ENCODE results near the gene PANX3.

Gene PANX3

DNA sequence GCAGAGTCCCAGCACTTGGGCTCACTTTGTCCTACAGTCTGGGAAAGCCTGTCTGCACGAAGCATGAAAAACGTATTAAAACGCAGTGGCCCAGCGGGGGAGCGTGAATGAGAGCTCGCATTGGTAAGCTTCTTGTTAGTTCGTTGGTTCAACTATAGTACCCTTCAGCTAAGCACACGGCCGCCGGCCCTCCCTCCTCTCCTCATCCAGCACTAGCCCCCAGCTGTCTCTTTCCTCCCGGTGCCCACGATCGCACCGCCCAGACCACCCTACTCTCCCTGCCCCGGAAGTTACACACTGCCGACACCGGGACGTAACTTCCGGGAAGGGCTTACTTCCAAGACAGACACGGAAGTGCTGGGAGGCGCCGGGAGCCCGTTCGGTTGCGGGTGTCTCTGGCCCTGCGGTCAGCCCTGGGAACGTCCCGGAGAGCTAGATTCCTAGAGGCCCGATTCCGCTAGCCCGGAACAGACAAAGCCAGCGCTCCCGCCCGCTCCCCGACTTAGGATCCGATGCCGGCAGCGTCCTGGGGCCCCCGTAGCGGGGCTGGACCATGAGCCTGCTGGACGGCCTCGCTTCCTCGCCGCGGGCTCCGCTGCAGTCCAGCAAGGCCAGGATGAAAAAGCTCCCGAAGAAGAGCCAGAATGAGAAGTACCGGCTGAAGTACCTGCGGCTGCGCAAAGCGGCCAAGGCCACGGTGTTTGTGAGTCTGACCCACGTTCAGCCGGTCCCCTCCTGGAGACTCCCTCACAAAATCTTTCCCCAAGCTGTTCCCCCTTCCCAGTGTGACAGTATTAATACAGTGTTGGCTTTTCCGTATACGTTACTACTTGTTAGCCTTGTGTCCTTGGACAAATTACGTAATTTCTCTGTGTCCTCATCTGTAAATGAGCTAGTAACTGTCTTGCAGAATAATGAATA, 11.6 kb downstream of the PANX3 start, which contains the start of gene TBRG1:
Gene TBRG1, plus strand, starts transcription at position 334 of the 921 bp plus-strand sequence. Its CDS starts 220 bp downstream, at position 554.
- peak; percentile 69 for DNase-seq

DNA sequence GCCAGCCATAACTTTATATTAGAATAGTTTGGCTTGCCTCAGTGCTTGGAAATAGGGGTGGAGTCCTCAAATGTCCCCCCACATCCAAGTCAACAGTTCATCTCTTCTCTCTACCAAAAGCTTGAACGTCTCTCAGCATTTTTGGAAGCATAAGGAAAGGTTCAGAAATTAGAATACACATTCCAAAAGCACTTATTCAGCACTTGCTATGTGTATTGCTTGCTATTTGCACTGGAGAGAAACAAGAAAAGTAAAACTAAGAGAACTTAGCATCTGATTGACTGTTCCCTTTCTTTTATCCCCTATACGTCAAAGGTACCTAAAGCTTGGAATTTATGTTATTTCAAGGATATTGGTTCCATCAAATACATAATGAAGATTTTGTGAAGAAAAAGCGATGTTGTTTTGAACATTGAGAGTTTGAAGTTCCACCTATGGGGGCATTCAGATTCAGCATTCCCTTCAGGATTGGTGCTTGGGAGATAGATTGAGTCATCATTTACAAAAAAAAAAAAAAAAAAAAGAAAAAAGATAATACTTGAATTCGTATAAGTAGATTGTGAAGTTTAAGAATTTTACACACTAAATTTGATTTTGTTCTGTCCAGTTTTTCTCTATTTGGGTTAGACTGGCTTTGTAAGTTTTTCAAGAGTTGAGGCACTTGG, 12.8 kb downstream of the PANX3 start:
- DNase-seq: no peak

DNA sequence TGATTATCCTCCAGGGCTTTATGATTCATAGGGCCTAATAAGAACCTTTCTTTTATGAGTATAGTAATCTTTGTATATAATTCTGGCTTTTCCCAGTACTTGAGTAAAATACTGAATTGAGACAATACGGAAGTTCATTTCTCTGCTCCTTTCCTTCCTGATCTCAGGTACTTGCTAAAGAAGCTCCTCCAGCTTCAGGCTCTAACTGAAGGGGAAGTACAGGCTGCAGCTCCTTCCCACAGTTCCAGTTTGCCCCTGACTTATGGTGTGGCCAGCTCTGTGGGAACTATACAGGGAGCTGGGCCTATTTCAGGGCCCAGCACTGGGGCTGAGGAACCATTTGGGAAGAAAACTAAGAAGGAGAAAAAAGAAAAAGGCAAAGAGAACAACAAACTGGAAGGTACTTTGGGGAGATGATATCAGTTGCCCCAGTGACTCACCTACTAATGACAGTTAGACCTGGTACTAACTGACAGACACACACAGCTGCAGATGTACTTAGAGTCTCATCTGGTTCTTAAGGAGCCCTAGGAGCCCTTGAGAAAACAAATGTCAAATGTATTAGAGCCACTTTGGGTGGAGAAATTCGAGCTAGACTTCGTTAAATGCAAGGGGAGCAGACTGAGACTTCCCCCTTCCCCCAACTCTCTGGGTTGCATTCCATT, 14.4 kb downstream of the PANX3 start:
- DNase-seq: no peak

DNA sequence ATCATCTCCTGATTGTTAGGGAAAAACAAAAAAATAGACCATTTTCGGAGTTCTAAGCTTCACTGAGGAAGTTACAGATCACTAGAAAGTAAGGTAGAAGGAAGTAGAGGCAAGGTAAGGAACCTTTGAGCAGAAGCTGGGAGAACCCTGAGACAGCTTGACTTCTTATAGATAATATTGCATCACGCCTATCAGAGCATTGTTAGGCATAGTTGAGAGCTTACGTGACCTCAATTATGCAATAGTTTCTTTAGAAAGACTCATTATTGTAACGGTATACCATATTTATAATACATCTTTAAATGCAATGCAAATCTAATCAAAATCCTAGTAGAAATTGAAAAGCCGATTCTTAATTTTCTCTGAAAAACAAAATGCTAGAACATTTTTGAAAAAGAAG, 16.3 kb downstream of the PANX3 start:
- DNase-seq: no peak

DNA sequence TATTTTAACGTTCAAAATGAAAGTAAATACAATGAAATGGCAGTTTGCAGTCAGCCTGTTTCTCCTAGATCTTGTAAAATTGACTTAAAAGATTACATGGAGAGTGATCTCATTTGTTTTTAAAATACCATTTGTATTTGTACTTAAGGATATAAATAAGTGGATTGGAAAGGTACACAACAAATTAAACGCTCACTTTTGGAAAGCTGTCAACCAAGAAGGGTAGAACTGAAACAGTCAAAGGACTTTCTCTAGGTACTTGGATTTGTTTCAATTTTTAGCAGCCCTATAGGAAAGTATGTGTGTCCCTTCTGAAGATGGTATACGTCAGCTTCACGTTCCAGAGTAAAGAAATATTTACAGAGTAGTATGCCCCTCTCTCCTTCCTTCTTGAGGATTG, 18.7 kb downstream of the PANX3 start:
- DNase-seq: no peak

DNA sequence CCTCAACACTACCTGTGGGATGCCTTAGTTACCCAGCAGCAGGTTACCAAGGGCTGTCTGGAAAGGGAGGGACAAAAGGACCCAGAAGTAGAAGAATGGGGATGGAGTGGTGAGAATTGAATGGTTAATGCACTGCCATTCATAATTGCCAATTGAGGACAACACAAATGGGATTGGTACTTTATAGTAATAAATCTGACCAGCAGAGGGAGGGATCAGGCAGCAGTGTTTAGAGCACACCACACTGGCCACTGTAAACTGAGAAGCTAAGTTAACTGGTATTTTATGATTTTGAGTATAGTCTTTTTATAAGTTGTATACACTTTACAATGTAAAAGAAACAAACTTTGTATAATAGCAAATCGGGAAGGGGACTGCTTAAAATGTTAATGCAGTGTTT, 22.1 kb downstream of the PANX3 start:
- DNase-seq: no peak

DNA sequence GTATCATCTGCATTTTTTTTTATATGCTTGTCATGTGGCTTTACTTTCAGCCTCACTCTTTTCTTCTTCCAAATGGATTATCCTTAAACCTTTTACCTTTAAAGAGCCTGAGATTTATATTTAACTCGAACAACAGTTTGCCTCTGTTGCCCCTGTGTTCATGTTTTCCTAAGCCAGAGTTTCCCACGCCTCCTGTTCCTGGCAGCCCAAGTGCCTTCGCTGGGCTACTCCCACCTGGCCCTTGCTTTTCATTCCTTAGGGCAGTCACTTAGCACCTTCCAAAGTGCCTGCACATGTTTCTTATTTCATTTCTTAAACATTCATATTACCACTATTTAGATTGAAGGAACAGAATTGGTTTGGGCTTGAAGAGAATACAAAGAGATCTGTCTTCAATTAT, 24.7 kb downstream of the PANX3 start:
- DNase-seq: no peak

DNA sequence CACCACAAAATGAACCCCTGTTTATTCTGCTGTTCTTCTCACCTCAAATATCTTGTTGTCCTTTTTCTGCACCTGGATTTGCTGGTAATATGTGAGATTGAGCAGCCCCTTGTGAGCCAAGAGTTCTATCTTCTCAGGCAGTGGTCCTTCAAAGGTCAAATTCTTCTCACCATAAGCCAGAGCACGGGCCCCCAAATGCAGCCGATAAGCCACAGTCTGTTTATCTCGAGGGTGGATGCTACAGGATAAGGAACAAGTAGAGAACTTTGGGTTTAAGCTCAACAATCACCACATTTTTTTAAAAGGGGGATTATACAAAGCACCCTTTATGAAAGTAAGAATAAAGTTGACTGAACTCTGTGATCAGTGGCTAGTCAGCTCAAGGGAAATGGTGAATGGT, 27.3 kb downstream of the PANX3 start:
- DNase-seq: no peak

DNA sequence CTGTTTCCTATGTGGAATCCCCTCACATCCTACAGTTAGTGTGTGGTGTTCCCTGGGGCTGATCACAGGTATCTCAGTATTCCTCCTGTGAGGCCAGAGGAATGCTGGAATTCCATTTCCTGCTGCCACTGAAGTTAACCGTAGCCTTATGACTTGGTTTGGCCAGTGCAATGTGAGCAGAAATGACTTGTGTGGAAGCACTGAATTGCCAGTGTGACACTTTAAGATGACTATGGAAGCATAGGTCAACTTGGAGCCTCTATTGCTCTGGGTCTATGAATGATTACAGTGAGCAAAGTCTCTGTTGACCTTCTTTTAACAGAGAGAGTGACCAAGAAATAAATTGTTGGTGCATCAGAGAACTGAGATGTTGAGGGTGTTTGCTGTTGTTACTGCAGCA, 28.0 kb downstream of the PANX3 start:
- no peak for DNase-seq

DNA sequence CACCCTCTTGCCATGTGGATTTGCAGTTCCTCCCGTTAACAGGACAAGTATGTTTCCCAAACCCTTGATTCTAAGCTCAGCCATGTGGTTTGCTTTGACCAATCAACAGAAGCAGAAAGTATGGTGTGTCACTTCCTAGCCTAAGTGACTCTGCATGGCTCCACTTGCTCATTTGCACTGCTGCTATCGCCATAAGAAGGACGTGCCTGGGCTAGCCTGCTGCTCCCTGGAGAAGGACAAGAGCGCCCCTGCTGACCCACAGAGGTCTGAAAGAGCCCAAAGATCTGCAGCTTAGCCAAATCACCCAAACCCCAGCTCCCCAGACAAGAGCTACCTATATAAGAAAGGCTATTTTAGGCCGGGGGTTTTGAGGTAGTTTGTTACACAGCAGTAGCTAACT, 29.4 kb downstream of the PANX3 start:
- DNase-seq: no peak

DNA sequence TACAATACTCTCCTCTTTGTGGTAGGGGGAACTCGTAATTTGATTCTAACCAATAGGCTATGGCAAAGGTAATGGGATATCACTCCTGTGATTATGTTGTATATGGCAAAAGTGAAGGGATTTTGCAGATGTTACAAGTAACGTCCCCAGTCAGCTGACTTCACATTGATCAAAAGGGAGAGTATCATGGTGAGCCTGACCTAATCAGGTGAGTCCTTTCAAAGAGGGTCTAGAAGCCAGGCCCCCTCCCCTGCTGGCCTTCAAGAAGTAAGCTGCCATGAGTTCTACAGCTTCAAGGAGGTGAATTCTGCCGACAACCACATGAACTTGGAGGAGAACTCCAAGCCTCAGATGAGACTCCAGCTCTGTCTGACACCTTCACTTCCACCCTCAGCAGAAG, 31.4 kb downstream of the PANX3 start:
- DNase-seq: no peak

DNA sequence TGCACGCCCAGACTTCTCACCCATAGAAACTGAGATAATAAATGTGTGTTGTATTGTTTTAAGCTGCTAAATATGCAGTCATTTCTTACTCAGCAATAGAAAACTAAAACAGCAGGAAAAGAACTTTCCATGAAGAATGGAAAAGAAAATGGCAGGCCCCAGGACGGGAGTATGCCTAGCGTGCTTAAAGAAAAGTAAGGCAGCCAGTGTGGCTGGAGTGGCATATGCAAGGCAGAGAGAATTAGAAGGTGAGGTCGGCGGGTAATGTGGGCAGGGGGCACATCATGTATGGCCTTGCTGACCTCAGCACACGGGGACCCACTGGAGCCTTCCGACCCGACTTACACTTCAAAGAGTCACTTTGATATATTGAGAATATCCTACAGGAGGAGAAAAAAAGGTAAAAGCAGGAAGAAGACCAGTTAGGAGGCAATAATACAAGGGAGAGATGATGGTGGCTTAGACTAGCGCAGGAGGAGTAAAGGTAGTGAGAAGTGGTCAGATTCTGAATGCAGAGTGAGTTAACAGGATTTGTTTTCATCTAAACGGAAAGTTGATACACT, 31.9 kb downstream of the PANX3 start:
- DNase-seq: no peak

DNA sequence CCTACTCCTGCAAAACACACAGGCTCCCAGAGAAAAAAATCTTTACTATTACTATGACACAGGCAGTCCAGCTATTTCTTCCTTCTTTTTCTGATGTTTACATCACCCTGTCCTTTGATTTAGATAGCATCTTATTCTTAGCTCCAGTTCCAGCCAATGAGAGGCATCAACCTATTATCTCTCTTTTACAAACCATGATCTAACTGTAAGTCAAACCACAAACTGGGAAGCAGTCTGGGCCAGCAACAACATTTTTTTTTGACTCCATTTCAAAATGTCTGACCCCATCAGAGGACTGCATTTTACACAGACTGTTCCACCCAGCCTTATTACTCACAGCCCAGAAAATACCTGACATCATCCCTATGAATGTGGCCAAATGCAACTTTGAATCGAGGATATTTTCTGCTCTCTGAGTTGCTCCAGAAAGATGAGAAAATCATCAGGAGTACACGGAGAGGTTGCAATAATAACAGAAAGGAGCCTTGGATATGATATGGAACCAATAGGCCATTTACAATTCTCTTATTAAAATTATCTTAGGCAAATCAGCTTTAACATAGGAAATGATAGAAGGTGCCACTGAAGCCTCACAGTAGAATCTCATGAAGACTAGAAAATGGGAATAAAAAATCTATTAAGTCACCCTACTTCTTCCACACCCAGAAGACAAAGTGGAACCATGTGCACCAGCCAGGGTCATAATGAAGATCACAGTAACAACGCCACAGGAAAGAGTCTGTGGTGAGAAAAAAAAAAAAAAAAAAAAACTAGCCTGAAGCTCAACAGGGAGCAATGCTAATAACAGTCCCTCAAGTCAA, 32.6 kb downstream of the PANX3 start:
- DNase-seq: no peak

DNA sequence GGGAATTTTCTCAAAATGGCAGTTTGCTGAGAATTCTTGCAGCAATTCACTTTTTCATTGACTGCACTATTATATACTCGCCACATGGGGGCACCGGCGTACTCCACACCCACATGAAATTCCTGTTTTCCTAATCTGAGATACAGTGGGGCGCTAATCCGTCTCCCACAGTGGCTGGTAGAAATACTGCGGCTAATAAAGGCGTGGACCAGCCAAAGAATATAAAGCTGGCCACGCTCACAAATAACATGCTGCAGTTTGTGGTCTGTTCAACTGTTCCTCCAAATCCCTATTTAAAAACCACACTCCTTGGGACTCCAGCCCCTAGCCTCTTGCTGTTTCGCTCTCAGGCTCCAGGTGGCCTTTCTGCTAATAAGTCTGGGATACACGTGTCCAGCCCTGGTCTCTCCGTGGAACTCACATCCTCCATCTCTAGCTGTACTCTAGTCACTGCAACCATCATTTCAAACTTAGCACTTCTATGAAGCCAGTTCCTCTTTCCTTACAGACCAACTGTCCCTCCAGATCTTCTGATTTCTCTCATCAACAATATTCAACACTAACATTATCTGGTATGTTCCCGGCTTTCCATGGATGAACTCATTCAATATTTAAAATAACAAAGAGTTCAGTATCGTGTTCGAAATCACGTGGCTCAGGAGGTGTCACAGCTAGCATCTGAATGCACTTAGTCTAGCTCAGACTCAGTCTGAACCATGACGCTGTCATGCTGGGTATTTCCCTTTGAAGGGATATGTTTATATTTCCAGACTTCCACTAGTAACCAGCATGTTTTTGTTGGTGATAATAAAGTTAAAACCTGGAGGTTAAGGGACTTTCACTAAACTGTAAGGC, 33.4 kb downstream of the PANX3 start:
- no peak for DNase-seq

DNA sequence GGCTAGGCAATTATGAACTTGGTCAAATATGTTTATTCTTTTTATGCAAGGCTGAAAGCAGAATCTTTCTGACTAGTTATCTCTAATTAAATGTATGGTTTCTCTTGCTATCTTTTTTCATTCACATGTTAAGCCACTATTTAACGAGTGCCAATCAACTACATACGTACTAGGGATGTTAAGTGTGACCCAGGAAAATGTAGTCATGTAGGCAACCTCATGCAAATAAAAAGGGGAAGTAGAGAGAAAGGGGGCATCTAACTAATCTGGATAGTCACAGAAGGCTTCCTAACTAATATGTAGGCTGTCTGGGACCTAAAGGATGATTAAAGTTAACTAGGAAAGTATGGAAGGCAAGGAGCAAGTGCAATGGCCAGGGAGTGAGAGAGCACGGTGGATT, 34.9 kb downstream of the PANX3 start:
- DNase-seq: no peak

DNA sequence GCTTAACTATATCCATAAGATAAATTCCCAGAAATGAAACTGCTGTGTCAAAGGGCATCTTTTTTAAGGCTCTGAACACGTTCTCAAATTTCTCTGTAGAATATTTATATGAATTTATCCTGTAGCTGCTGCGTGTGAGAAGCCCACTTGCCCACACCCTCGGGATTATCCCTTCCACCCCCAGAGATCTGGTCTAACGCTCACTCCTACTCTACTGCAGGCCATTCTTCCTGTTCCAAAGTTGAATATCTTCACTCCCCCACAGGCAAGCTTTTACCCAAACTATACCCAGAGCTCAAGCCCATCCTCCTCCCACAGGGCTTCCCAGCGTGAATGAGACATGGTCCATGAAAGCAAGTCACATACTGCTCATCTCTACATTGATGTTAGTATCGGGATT, 37.4 kb downstream of the PANX3 start:
- DNase-seq: no peak

DNA sequence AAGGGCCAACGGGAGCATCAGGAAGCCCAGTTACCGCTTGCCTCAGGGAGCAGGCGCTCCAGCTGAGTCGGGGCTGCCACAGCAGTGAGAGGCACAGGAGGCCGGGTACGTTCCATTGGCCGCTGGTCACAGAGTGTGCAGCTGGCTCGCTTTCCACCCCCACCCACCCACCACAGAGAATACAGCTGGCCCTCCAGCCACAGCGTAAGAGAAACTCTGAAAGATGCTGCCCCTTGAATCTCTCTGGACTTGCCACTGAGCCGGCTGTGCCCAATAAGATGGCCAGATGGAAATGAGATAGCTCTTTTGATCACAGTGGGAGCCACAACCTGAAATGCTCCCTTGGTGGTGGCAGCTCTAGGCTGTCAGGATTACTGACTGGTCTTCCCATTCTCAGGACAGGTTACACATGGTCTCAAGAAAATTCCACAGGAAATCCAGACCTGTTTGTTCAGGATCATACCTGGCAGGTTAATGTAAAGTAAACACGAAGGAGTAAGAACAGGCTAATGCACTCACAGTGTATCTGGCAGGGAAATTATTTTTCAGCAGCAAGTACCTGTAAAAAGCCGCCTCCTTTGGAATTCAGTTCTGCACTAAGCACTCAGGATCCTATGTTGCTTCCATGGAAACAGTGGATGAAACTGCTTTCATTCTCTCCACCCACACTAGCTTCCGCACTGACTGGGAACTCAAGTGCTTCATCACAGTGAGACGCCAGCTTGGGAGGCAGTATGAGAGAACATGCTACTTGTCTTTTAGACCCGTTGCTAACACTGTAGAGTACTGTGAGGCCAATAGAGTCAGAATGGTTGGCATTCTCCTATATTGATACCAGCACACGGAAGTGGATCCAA, 45.8 kb downstream of the PANX3 start:
- peak; percentile 46 for DNase-seq

DNA sequence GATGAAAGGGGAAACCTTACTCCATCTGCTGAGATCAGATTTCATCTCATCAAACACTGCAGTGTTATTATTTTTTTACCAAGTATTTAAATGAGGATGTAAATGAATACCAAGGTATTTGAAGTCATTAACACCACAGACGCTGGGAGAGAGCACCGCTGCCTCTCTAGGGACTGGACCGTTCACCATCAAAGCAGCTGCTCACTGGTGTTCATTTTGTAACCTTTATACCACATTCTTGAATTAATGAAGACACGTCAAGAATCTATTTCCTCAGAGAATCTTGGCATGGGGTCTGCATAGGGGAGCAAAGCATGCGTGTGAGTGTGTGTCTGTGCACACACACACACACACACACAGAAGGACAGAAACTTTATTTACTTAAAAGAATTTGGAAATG, 46.7 kb downstream of the PANX3 start:
- DNase-seq: no peak

DNA sequence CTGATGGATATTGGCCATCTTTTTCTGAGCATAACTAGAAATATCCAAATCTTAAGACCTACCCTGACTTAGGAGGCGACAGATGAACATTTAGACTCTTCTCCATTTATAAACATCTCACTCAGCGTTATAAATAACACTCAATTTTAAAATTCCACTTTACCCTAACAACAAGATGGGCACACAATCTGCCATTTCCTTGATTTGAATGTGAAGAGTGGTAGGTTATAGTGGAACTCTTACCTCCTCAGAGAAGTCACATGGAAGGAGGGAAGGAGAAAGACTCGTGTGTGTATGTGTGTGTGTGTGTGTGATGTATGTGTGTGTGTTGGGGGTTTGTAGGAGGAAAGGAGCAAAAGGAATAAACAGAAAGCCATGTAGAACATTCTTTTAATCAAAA, 47.3 kb downstream of the PANX3 start:
- DNase-seq: no peak

DNA sequence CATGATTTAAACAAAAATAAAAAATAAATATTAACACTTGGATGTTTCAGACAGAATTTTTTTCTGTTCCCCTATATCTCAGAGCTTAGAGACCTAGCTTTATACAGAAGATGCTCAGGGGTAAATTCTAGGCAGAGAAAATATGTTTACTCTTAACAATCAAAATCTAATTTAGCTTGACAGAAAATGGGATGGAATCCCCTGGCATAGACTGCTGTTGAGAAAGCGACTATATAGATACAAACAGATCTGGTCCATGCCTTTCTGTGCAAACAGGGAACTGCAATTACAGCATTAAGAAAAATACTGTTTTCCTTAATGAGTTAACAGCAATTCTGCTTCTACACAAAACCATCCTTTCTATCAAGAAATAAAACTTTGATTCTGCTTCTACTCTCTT, 47.8 kb downstream of the PANX3 start:
- DNase-seq: no peak

DNA sequence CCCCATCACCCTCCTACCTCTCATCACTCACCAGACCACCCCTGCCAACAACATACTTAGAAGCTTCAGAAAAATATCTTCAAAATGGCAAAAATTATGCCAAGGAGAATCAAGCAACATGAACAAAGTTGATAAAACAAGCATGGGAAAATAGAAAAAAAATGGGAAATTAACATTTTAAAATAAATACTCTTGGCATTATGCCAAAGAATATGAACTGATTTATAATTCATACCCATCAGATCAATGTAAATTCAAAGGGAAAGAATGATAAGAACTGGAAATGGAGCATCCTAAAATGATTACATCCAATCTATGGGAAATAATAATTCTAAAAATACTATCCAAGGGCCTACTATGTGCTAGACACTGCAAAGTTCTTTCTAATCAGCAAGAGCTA, 50.3 kb downstream of the PANX3 start:
- no peak for DNase-seq
